Bladder microvascular endothelial cell (primary cell): ENCODE results near the gene SRXN1. TPM values are rescaled to one million over a fixed set of nuclear protein-coding genes. Genes with fewer than 3 reads are reported as not detected.

ENCODE experiments used
- total RNA-seq: library from RNA; depleted of rRNA; stranded (reverse); fragments of >200 nt; gene quantifications from 2 replicates; pipeline ENCODE4 v1.2.3, GENCODE V29; 2014

Gene SRXN1
- total RNA-seq, result 25.2 and 30.1 TPM in 2 replicates

GRCh38 chr20:653110-653589 is at the start of gene SRXN1:
SRXN1 (minus strand) TSS chr20:653200; CDS start chr20:653185, 15 bp downstream.

GRCh38 chr20:675453-676314 is 22.7 kb upstream of the SRXN1 start, which contains the start of gene SCRT2:
SCRT2 (minus strand) TSS chr20:675802; CDS start chr20:675601, 201 bp downstream.

GRCh38 chr20:610130-611046 is 42.6 kb downstream of the SRXN1 start, which contains the start of gene TCF15:
TCF15 (minus strand) TSS chr20:610309; CDS start chr20:610237, 72 bp downstream.

Other genes with a start within 250 kb of the SRXN1 start
- 57.3 and 88.6 TPM in 2 replicates for gene RBCK1, start 244.9 kb downstream of the SRXN1 start, total RNA-seq
- 14.2 and 36.6 TPM in 2 replicates for gene TBC1D20, start 190.7 kb downstream of the SRXN1 start, total RNA-seq
- gene CSNK2A1, start 109.4 kb downstream of the SRXN1 start, total RNA-seq, result 61.2 and 154 TPM in 2 replicates
- 1.6 and 3.7 TPM in 2 replicates for gene TCF15, start 42.9 kb downstream of the SRXN1 start, total RNA-seq
- not detected in 2 replicates for gene SCRT2, start 22.6 kb upstream of the SRXN1 start, total RNA-seq
- gene SLC52A3, start 115.3 kb upstream of the SRXN1 start, total RNA-seq, result 0.13 TPM in 1 of 2 replicates, not detected in the other
- 0.97 and 2.0 TPM in 2 replicates for gene FAM110A, start 180.5 kb upstream of the SRXN1 start, total RNA-seq